RWPE2 (cell line): ENCODE measurements around the gene PPARD.

Experiments used
- ATAC-seq: fragments of 200-7000 bp; cut with Tn5 transposase; 3 replicates; pipeline ENCODE4 v1.9.1; 2021; ENCODE audit warnings: low read depth
- DNase-seq: peaks from one replicate; pipeline ENCODE4 v3.0.0-alpha.2; 2020; ENCODE audit warnings: low spot score
- H3K27ac ChIP-seq: fragments of 450-650 bp; 2 replicates; pipeline ENCODE4 v1.5.1; 2017; ENCODE audit warnings: mild to moderate bottlenecking; ENCODE audit not compliant: poor library complexity, severe bottlenecking
- H3K27me3 ChIP-seq: fragments of 250-450 bp; sonication (Bioruptor Pico); 2 replicates; pipeline ENCODE4 v1.5.1; 2021; ENCODE audit warnings: mild to moderate bottlenecking, moderate library complexity; ENCODE audit not compliant: insufficient read depth, poor library complexity, severe bottlenecking
- H3K36me3 ChIP-seq: fragments of 250-450 bp; sonication (Bioruptor Pico); 2 replicates; pipeline ENCODE4 v1.5.1; 2020; ENCODE audit warnings: low read depth, mild to moderate bottlenecking, moderate library complexity
- H3K4me1 ChIP-seq: fragments of 250-450 bp; sonication (Bioruptor Pico); 2 replicates; pipeline ENCODE4 v1.5.1; 2021; ENCODE audit warnings: mild to moderate bottlenecking, moderate library complexity; ENCODE audit not compliant: insufficient read depth, poor library complexity, severe bottlenecking
- H3K4me3 ChIP-seq: fragments of 250-450 bp; sonication (Bioruptor Pico); 2 replicates; pipeline ENCODE4 v1.5.1; 2021; ENCODE audit warnings: mild to moderate bottlenecking, moderate library complexity; ENCODE audit not compliant: severe bottlenecking
- H3K9me3 ChIP-seq: fragments of 250-450 bp; sonication (Bioruptor Pico); 2 replicates; pipeline ENCODE4 v1.5.1; 2021; ENCODE audit warnings: mild to moderate bottlenecking, moderate library complexity; ENCODE audit not compliant: severe bottlenecking
- CTCF ChIP-seq: fragments of 450-650 bp; IDR thresholded peaks from one replicate; pipeline ENCODE4 v1.5.1; 2017; ENCODE audit warnings: mild to moderate bottlenecking, moderate library complexity; ENCODE audit not compliant: poor library complexity, severe bottlenecking

PPARD gene

GRCh38 chr6:35342258-35343091 is at the start of gene PPARD:
Gene PPARD (plus strand): TSS chr6:35342558. CDS start chr6:35411088, 68,530 bp downstream.
- peak within 1 kb of the TSS; percentile 43 for H3K27ac ChIP-seq
- peak; percentile 98 for TF ChIP-seq CTCF

DNA sequence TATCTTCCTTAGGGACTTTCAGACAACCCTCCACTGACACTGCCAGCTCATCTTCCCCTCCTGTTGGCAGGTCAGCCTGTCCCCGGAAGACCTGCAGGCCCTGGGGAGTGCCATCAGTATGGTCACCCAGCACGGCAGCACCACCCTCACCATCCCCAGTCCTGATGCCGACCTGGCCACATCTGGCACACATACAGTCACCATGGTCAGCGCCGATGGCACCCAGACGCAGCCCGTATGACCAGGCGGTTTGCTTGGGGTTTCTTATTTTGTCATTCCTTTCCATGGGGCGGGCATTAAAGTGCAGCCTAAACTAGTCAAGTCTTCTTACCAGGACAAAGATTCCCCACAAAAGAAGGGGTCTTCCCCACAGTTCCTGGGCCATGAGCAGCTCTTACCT is 48.7 kb upstream of the PPARD start:
- Histone ChIP-seq H3K27ac (no peak overlapping the region), H3K4me3 (no peak overlapping the region), H3K4me1 (no peaks in the 10 kb centered on the region), H3K36me3 (no peaks in the 10 kb centered on the region), H3K9me3 (no peaks in the 10 kb centered on the region), H3K27me3 (no peaks in the 10 kb centered on the region)
- no peak for ATAC-seq
- DNase-seq, result no peak
- no peak for TF ChIP-seq CTCF

More at GRCh38 chr6:35342258-35343091, at the start of gene PPARD:
- Histone ChIP-seq H3K4me1 (peaks cover 8% of the 10 kb centered on the region), H3K36me3 (peaks cover 31% of the 10 kb centered on the region), H3K27me3 (no peaks in the 10 kb centered on the region), H3K4me3 (peak within 1 kb of the TSS; percentile 81), H3K9me3 (no peaks in the 10 kb centered on the region)
- DNase-seq (peak; percentile 94), ATAC-seq (peak; percentile 91)

GRCh38 chr6:35294308-35294945 is 47.9 kb upstream of the PPARD start:
- no peaks in the 10 kb centered on the region for H3K9me3 ChIP-seq
- no peaks in the 10 kb centered on the region for H3K27me3 ChIP-seq
- H3K4me1 ChIP-seq, result no peaks in the 10 kb centered on the region
- ATAC-seq, result no peak
- no peak overlapping the region for H3K4me3 ChIP-seq
- H3K27ac ChIP-seq, result no peak overlapping the region
- no peak for DNase-seq
- no peaks in the 10 kb centered on the region for H3K36me3 ChIP-seq
- peak; percentile 83 for TF ChIP-seq CTCF

- H3K36me3 ChIP-seq, result 0 out of 2 replicates have a peak, but pooled peaks cover 2% of the 10 kb centered on the region
- no peak for TF ChIP-seq CTCF
- DNase-seq, result no peak
Measured at GRCh38 chr6:35295036-35295435, 47.3 kb upstream of the PPARD start.

More at GRCh38 chr6:35295036-35295435, 47.3 kb upstream of the PPARD start:
- ATAC-seq, result no peak
- H3K4me3 ChIP-seq, result no peak overlapping the region
- no peak overlapping the region for H3K27ac ChIP-seq
- no peaks in the 10 kb centered on the region for H3K4me1 ChIP-seq
- no peaks in the 10 kb centered on the region for H3K27me3 ChIP-seq
- H3K9me3 ChIP-seq, result no peaks in the 10 kb centered on the region
